Stomach (tissue), 4 donors: ENCODE results near the gene UPF3B.

ENCODE experiments used
- EP300 ChIP-seq: sonication (generic); formaldehyde crosslinking; IDR thresholded peaks from one replicate; pipeline ENCODE4 v1.6.1; 2017; ENCODE audit warnings: antibody characterized with exemption
- TF ChIP-seq, protein P1 (sequence below), 7 experiments: fragments of 450-650 bp in 4 of 7; fragments of 200-600 bp in 3 of 7; sonication (generic) in 3 of 7; IDR thresholded peaks; one replicate each; pipeline ENCODE4 v1.5.1; 2016 to 2019; ENCODE audit warnings: antibody characterized with exemption in 7 of 7, control low read depth in 2 of 7, mild to moderate bottlenecking in 1 of 7

DNA sequence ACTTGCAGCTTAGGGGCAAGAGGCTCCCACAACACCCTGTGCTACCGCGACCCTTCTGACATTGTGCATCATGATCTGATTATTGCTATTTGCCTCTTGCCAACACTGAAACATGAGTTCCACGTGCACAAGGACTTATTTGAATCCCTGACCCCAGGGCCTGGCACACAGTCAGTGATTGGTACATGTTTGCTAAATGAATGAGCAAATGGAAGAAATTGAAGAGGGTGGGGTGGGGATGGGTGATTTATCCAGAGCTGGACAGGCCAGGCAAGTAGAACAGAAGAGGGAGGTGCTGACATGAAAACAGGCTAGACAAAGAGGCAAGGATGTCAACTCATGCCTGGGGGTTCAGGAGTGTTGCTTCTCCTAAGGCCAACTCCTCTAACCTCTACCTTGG lies 36.5 kb downstream of the UPF3B start:
- TF ChIP-seq, protein P1, sequence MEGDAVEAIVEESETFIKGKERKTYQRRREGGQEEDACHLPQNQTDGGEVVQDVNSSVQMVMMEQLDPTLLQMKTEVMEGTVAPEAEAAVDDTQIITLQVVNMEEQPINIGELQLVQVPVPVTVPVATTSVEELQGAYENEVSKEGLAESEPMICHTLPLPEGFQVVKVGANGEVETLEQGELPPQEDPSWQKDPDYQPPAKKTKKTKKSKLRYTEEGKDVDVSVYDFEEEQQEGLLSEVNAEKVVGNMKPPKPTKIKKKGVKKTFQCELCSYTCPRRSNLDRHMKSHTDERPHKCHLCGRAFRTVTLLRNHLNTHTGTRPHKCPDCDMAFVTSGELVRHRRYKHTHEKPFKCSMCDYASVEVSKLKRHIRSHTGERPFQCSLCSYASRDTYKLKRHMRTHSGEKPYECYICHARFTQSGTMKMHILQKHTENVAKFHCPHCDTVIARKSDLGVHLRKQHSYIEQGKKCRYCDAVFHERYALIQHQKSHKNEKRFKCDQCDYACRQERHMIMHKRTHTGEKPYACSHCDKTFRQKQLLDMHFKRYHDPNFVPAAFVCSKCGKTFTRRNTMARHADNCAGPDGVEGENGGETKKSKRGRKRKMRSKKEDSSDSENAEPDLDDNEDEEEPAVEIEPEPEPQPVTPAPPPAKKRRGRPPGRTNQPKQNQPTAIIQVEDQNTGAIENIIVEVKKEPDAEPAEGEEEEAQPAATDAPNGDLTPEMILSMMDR (IDR thresholded peaks at IDR 0.05) = no peak
- TF ChIP-seq EP300 = no peak
